ENCODE data around the gene PTPN1.

Gene PTPN1

DNA sequence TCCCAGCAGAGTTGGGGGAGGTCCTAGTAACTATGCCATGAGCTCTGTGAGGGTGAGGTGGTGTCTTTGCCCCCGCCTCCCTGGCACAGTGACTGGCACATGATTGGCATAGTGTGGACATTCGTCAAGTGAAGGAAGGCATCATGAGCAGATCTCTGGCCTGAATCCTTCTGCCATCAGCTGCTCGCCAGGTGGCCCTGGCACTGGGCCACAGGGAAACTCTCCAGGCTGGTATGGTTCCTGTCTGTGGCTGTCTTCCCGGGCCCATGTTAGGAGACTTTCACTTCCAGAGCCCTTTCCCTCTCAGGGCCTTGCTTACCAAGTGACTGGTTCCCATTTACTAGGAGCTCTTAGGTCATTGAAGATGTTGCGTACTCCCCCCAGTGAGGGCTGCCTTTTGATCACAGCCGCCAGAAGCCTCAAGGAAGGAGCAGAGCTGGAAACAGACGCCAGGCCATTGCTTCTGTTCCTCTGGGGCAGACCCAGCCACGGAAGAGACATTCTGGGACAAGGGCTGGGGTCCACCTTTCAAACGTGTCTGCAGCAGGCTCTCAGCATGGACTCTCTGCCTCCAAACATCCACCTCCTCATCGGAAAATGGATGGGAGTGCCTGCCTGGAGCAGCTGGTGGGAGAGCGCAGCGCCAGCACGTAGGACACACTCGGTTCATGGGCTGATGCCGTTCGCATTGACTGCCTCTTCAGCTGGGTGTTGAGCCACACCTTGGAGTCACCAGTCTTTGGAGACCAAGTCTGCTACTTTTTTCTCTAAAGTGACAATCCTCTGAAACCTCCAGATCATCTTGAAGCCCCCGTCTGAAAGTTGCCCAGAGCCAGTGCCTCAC, 67.2 kb downstream of the PTPN1 start:
- TF ChIP-seq, protein P1, sequence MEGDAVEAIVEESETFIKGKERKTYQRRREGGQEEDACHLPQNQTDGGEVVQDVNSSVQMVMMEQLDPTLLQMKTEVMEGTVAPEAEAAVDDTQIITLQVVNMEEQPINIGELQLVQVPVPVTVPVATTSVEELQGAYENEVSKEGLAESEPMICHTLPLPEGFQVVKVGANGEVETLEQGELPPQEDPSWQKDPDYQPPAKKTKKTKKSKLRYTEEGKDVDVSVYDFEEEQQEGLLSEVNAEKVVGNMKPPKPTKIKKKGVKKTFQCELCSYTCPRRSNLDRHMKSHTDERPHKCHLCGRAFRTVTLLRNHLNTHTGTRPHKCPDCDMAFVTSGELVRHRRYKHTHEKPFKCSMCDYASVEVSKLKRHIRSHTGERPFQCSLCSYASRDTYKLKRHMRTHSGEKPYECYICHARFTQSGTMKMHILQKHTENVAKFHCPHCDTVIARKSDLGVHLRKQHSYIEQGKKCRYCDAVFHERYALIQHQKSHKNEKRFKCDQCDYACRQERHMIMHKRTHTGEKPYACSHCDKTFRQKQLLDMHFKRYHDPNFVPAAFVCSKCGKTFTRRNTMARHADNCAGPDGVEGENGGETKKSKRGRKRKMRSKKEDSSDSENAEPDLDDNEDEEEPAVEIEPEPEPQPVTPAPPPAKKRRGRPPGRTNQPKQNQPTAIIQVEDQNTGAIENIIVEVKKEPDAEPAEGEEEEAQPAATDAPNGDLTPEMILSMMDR (IDR thresholded peaks at IDR 0.05; ENCODE audit: control insufficient read depth, extremely low read depth, insufficient read depth): no peak
- H3K4me3 ChIP-seq (ENCODE audit: low read depth, low read length): no peak overlapping the region
- DNase-seq (ENCODE audit: low read depth): peak; percentile 95

DNA sequence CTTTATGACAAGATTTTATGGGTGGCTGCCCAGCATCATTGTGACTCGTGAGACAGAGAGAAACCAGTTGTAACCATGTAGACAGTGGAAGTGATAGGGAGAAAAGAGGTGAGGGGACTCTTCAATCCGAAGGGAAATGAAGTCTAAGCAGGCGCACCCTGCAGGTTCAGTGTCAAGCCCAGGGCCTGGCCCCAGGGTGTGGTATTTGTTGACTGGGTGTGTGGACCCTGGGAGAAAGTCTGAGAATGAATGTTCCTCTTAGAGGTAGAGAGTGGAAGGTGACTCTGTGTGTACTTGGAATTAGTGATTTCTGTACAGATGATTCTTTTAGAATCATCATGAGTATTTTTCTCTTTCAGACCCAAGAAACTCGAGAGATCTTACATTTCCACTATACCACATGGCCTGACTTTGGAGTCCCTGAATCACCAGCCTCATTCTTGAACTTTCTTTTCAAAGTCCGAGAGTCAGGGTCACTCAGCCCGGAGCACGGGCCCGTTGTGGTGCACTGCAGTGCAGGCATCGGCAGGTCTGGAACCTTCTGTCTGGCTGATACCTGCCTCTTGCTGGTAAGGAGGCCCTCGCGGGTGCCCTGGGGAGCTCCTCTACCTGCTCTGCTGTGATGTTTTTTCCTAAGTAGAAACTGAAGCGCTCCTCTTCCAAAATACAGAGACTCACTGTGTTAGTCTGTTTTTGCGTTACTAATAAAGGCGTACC, 68.0 kb downstream of the PTPN1 start:
- no peak for DNase-seq (ENCODE audit: low read depth)
- TF ChIP-seq, protein P1 (IDR thresholded peaks at IDR 0.05; ENCODE audit: control insufficient read depth, extremely low read depth, insufficient read depth): no peak
- no peak overlapping the region for H3K4me3 ChIP-seq (ENCODE audit: low read depth, low read length)

DNA sequence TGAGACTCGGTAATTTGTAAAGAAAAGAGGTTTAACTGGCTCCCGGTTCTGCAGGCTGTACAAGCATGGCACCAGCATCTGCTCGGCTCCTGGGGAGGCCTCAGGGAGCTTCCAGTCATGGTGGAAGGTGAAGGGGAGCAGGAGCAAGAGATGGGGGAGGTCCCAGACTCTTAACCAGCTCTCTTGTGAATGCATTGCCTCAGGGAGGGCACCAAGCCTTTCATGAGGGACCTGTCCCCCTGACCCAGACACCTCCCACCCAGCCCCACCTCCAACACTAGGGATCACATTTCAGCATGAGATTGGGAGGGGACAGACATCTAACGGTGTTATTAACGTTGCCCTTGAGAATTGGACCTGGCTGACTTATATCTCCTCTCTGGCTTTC, 68.6 kb downstream of the PTPN1 start:
- TF ChIP-seq, protein P1 (IDR thresholded peaks at IDR 0.05; ENCODE audit: control insufficient read depth, extremely low read depth, insufficient read depth): no peak
- no peak for DNase-seq (ENCODE audit: low read depth)
- H3K4me3 ChIP-seq (ENCODE audit: low read depth, low read length): no peak overlapping the region

DNA sequence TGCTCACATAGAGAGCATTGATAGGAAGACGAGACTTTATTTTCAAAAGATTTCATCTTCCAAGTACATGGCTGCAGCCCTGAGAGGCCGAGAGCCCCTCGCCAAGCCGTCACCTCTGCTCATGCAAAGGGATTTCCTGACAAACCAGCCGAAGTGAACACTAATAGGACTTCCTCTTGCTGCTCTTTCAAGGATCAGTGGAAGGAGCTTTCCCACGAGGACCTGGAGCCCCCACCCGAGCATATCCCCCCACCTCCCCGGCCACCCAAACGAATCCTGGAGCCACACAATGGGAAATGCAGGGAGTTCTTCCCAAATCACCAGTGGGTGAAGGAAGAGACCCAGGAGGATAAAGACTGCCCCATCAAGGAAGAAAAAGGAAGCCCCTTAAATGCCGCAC, 69.3 kb downstream of the PTPN1 start:
- no peak for DNase-seq (ENCODE audit: low read depth)
- TF ChIP-seq, protein P1 (IDR thresholded peaks at IDR 0.05; ENCODE audit: control insufficient read depth, extremely low read depth, insufficient read depth): no peak
- H3K4me3 ChIP-seq (ENCODE audit: low read depth, low read length): no peak overlapping the region

DNA sequence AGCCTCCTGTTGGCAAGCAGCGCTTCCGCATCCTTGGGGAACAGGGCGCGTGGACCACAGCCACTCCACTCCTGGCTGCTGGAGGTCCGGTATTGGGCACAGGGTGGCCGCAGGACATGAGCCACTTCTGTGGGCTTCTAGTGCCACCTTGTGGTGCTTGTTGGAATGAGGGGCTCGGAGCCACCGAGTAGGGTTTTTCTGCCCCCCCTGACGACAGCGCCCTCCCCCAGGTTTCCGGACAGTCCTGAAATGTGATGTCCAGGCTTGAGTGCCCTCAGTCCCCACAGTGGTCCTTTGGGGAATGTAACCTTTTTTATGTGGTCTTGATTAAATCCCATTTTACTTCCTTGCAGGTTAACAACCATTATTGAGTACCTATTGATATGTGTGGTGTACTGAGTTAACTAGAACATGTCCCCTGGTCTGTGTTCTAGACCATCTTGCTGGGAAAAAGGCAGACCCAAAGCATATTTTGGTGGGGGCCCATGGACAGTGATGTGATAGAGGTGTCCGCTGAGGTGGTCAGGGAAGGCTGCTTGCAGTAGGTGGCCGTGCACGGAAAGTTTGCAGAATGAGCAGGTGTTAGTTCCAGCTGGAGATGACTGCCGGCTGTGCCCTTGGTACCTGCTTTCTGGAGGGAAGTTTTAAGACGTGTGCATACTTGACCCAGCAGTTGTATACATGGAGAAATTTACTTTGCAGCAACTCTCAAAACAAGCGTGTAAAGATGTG, 70.0 kb downstream of the PTPN1 start:
- DNase-seq (ENCODE audit: low read depth): no peak
- TF ChIP-seq, protein P1 (IDR thresholded peaks at IDR 0.05; ENCODE audit: control insufficient read depth, extremely low read depth, insufficient read depth): peak; percentile 66
- no peak overlapping the region for H3K4me3 ChIP-seq (ENCODE audit: low read depth, low read length)

DNA sequence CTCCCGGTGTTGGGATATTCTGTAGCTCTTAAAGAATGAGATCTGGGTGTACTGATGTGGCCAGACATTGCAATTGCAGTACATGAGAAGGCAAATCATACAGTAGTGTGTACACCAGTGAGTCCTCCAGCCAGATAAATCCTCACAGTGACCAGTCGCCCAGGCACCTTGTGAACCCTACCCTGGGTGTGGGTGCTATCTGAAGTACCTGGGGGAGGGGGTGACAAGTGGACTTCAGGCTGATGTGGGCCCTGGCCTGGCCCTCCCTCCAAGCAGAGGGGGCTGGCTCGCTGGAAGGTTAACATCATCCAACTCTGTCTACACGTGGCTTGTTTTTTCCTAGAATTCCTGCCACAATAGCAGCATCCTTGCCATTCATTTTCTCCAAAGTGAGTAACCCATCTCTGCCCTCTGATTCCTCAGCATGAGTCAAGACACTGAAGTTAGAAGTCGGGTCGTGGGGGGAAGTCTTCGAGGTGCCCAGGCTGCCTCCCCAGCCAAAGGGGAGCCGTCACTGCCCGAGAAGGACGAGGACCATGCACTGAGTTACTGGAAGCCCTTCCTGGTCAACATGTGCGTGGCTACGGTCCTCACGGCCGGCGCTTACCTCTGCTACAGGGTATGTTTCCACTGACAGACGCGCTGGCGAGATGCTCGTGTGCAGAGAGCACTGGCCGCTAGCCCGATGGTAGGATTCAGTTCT, 70.8 kb downstream of the PTPN1 start:
- no peak for DNase-seq (ENCODE audit: low read depth)
- no peak overlapping the region for H3K4me3 ChIP-seq (ENCODE audit: low read depth, low read length)
- TF ChIP-seq, protein P1 (IDR thresholded peaks at IDR 0.05; ENCODE audit: control insufficient read depth, extremely low read depth, insufficient read depth): no peak

Data from LNCaP clone FGC (cell line).